Activated CD4-positive, alpha-beta T cell treated with anti-CD3 and anti-CD28 coated beads for 36 hours (primary cell): Measurements from ENCODE around the gene KCTD6. TPM values are rescaled to one million over a fixed set of nuclear protein-coding genes. Genes with fewer than 3 reads are reported as not detected.

ENCODE experiments used
- ATAC-seq: fragments of 200-7000 bp; cut with Tn5 transposase; one replicate; pipeline ENCODE4 v1.10.0; 2021; ENCODE audit warnings: mild to moderate bottlenecking, moderate library complexity
- CTCF ChIA-PET: fragments of 350-600 bp; sonication (Branson Sonifier 250); formaldehyde crosslinking; loops from one replicate; lab custom pipeline; 2021; ENCODE audit warnings: antibody characterized with exemption; lab: Charles Lee
- POLR2A ChIA-PET: fragments of 350-600 bp; sonication (Branson Sonifier 250); formaldehyde crosslinking; loops from one replicate; lab custom pipeline; 2021; ENCODE audit warnings: antibody characterized with exemption, inconsistent platforms; lab: Charles Lee
- DNase-seq: peaks from one replicate; pipeline ENCODE4 v3.0.0-alpha.2; 2020
- H3K27ac Mint-ChIP-seq: one replicate; pipeline ENCODE4 v1.8.0; 2021; ENCODE audit warnings: mixed read lengths
- H3K27me3 Mint-ChIP-seq: one replicate; pipeline ENCODE4 v1.8.0; 2021; ENCODE audit warnings: mixed read lengths
- H3K36me3 Mint-ChIP-seq: one replicate; pipeline ENCODE4 v1.8.0; 2021; ENCODE audit warnings: low read depth, mixed read lengths
- H3K4me1 Mint-ChIP-seq: one replicate; pipeline ENCODE4 v1.8.0; 2021; ENCODE audit warnings: mixed read lengths
- H3K4me3 Mint-ChIP-seq: one replicate; pipeline ENCODE4 v1.8.0; 2021; ENCODE audit warnings: mild to moderate bottlenecking, moderate library complexity, mixed read lengths
- H3K9me3 Mint-ChIP-seq: one replicate; pipeline ENCODE4 v1.8.0; 2021; ENCODE audit warnings: low read depth, mixed read lengths
- intact Hi-C, 2 experiments: fragments of 100-400 bp; cut with DNase I in 1 of 2; cut with micrococcal nuclease in 1 of 2; formaldehyde crosslinking; loops; one replicate each; pipeline versions ENCODE4 v1.14.2 to v1.15.1; 2022 to 2024; cut with DNase I, micrococcal nuclease
- total RNA-seq, 2 experiments: library from RNA; stranded (reverse); gene quantifications; one replicate each; pipeline ENCODE4 v1.2.3, GENCODE V29; 2021

The KCTD6 gene
- total RNA-seq, 2 experiments from 2014 or later = 7.1 to 7.9 TPM

DNA sequence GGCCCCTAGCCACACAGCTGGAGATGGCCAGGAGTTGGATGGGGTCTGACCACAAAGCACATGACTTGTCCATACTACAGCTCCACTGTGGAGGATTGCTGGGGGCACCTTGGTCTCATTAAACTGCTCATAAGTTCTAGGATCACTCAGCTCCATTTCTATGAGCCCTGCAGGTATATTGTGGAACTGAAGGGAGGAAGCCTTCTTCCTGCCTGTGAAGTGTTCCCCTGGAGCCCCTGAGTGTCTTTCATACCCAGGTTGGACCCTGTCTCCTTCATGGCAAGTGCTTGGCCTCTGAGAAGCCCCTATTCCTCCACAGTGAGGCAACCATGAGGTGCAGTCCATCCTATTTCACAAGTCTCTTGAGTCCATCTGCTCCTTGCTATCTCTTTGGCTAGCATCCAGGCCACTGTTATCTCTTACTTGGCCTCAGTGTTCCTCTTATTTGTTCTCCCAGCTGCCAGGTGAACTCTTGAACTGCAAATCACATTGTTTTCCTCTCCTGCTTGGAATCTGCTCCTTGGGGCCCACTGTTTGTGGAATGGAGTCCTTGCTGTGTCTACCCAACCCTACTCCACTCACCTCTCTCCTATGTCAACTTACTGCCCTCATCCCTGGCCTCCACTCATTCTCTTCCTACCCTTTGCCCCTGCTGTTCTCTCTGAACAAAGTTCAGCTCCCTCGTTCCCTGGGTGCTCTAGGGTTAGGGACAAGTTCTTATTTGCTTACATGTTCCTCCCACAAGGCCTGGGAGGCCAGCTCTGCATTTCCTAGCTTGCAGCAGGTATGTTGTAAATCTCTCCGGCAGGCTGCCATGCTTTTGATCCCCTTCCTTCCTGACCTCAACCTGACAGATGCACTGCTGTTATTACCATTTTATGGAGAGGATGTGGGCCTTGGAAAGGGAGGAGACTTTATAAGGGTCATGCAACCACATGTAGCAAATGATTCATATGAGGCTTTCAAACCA is 43.9 kb downstream of the KCTD6 start:
- Mint-ChIP-seq H3K4me1 (peaks cover 13% of the 10 kb centered on the region), H3K27ac (no peak overlapping the region), H3K27me3 (no peaks in the 10 kb centered on the region), H3K36me3 (no peaks in the 10 kb centered on the region), H3K9me3 (no peaks in the 10 kb centered on the region), H3K4me3 (no peak overlapping the region)
- DNase-seq = no peak
- ChIA-PET POLR2A (no interaction called here), CTCF (interaction anchor here (0.6 to 2.0 kb wide), 2 partner anchors 31 to 72 kb away, joined by 4 to 6 read pairs; no protein-coding TSS in a partner anchor)
- intact Hi-C loops = no loop called here
- ATAC-seq = no peak

- POLR2A ChIA-PET = no interaction called here
- Mint-ChIP-seq H3K36me3 (no peaks in the 10 kb centered on the region), H3K4me1 (peaks cover 13% of the 10 kb centered on the region), H3K9me3 (no peaks in the 10 kb centered on the region), H3K27ac (no peak within 1 kb of the TSS), H3K4me3 (no peak within 1 kb of the TSS), H3K27me3 (no peaks in the 10 kb centered on the region)
- ATAC-seq (no peak), DNase-seq (no peak)
- intact Hi-C loops = no loop called here
- CTCF ChIA-PET = interaction anchor here (0.6 to 1.7 kb wide), 3 partner anchors 33 to 73 kb away, joined by 4 to 5 read pairs (median 4); no protein-coding TSS in a partner anchor
Observed at GRCh38 chr3:58536501-58537411, 44.9 kb downstream of the KCTD6 start, which contains the start of gene ACOX2. Gene ACOX2, minus strand, starts transcription at chr3:58537190. Its CDS starts 2,084 bp downstream, at chr3:58535106.

DNA sequence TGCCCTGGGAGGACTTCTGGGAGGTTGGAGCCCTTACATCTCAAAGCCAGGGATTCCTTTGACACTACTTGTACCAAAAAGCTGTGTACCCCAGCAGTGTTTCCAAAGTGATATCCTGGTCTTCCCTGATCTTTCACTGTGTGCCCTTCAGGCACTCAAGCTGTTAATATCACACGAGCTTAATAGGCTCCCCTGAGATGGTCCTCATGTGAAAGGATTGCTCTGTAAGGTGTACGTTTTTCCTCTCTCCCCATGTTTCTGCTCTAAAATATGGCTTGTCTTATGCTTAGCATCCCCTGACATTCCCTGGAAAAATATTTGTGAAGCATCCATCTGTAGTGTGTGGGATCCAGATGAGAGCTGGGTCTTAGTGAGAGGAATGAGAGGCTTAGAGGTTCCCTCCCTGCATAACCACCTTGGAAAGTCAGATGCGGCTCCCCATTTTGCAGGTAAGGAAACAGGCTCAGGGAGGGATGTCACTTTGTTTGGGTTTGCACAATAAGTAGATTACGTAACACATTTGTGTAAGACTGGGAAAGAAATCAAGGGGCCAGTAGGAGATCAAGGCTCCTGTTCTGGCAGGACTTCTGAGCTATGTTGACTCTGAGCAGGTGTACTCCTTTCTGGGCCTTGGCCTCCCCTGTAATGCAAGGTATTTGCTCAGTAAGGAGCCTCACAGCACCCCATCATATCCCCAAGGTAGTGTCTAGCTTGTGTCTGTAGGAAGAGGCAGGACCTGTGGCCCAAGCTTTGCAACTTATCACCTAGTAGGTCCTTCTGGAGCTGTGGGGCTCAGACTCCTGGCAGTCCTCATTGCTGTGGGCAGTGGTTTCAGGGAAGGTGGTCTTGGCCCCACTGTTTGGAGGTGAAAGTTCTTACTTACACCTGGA is 45.8 kb downstream of the KCTD6 start:
- ChIA-PET CTCF (interaction anchor here (0.5 to 1.7 kb wide), 5 partner anchors 10 to 216 kb away, joined by 3 to 5 read pairs (median 3); no protein-coding TSS in a partner anchor), POLR2A (interaction anchor here (0.6 kb wide), 1 partner anchor 25 kb away, joined by 7 read pairs; no protein-coding TSS in a partner anchor)
- intact Hi-C loops = no loop called here
- DNase-seq = no peak
- Mint-ChIP-seq H3K36me3 (no peaks in the 10 kb centered on the region), H3K9me3 (no peaks in the 10 kb centered on the region), H3K27ac (no peak overlapping the region), H3K27me3 (no peaks in the 10 kb centered on the region), H3K4me3 (no peak overlapping the region), H3K4me1 (peaks cover 6% of the 10 kb centered on the region)
- ATAC-seq = no peak

- ATAC-seq = no peak
- no peaks in the 10 kb centered on the region for H3K27me3 Mint-ChIP-seq
- ChIA-PET POLR2A (interaction anchor here (1.1 kb wide), 1 partner anchor 14 kb away, joined by 3 read pairs; no protein-coding TSS in a partner anchor), CTCF (interaction anchor here (0.7 to 1.1 kb wide), 2 partner anchors 91 to 176 kb away, joined by 3 read pairs; no protein-coding TSS in a partner anchor)
- H3K4me1 Mint-ChIP-seq = no peaks in the 10 kb centered on the region
- H3K4me3 Mint-ChIP-seq = no peak overlapping the region
- intact Hi-C loops = no loop called here
- H3K9me3 Mint-ChIP-seq = no peaks in the 10 kb centered on the region
- no peak overlapping the region for H3K27ac Mint-ChIP-seq
- H3K36me3 Mint-ChIP-seq = no peaks in the 10 kb centered on the region
- no peak for DNase-seq
Observed at GRCh38 chr3:58539626-58540025, 47.7 kb downstream of the KCTD6 start.

GRCh38 chr3:58540176-58540858 is 48.4 kb downstream of the KCTD6 start:
- ChIA-PET CTCF (interaction anchor here (0.6 to 1.1 kb wide), 3 partner anchors 90 to 177 kb away, joined by 3 read pairs; no protein-coding TSS in a partner anchor), POLR2A (interaction anchor here (1.1 kb wide), 1 partner anchor 15 kb away, joined by 3 read pairs; no protein-coding TSS in a partner anchor)
- H3K27me3 Mint-ChIP-seq = no peaks in the 10 kb centered on the region
- H3K4me3 Mint-ChIP-seq = no peak overlapping the region
- DNase-seq (no peak), ATAC-seq (no peak)
- no peaks in the 10 kb centered on the region for H3K36me3 Mint-ChIP-seq
- H3K9me3 Mint-ChIP-seq = no peaks in the 10 kb centered on the region
- no peaks in the 10 kb centered on the region for H3K4me1 Mint-ChIP-seq
- no peak overlapping the region for H3K27ac Mint-ChIP-seq
- intact Hi-C loops = no loop called here

- Mint-ChIP-seq H3K9me3 (no peaks in the 10 kb centered on the region), H3K4me1 (no peaks in the 10 kb centered on the region), H3K36me3 (no peaks in the 10 kb centered on the region), H3K27ac (no peak overlapping the region), H3K4me3 (no peak overlapping the region), H3K27me3 (no peaks in the 10 kb centered on the region)
- DNase-seq (no peak), ATAC-seq (no peak)
- POLR2A ChIA-PET = no interaction called here
- intact Hi-C loops = no loop called here
- CTCF ChIA-PET = interaction anchor here (2.0 kb wide), 1 partner anchor 29 kb away, joined by 5 read pairs; no protein-coding TSS in a partner anchor
Observed at GRCh38 chr3:58544541-58544940, 52.6 kb downstream of the KCTD6 start.

DNA sequence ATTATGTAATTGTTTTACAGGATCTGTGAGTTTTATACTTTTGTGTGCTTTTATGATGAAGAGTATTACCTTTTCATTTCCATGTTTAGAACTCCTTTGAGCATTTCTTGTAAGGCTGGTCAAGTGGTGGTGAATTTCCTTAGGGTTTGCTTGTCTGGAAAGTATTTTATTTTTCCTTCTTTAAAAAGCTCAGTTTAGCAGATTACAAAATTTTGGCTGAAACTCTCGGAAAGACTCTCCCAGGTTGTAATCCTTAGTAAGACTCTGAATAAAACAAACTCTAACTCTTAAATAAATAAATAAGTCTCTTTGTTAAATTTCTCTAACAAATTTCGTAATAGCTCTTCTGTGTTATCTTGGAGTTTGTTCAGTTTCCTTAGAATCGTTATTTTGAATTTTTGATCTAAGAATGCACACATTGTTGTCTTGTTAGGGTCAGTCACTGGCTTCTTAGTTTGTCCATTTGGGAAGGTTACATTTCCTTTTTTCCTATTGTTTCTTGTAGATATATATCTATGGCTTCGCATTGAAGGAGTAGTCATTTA is 59.8 kb downstream of the KCTD6 start:
- no peak for DNase-seq
- H3K4me3 Mint-ChIP-seq = no peak overlapping the region

More for the DNA sequence above, 59.8 kb downstream of the KCTD6 start:
- Mint-ChIP-seq H3K36me3 (no peaks in the 10 kb centered on the region), H3K27ac (no peak overlapping the region), H3K27me3 (peaks cover 3% of the 10 kb centered on the region), H3K4me1 (no peaks in the 10 kb centered on the region), H3K9me3 (peaks cover 2% of the 10 kb centered on the region)
- ATAC-seq = no peak
- ChIA-PET CTCF (no interaction called here), POLR2A (no interaction called here)
- intact Hi-C loops = no loop called here

Other genes with a start within 250 kb of the KCTD6 start
- 10 to 100 TPM; 16.4 to 16.9 TPM for gene RPP14, start 185.9 kb upstream of the KCTD6 start, total RNA-seq
- gene HTD2, start 185.6 kb upstream of the KCTD6 start, total RNA-seq = 1 to 10 TPM; 2.3 to 7.9 TPM
- 10 to 100 TPM; 35.2 to 50.7 TPM for gene PXK, start 159.2 kb upstream of the KCTD6 start, total RNA-seq
- gene PDHB, start 58.3 kb upstream of the KCTD6 start, total RNA-seq = 10 to 100 TPM; 42.7 to 50.7 TPM
- not detected for gene ACOX2, start 45.1 kb downstream of the KCTD6 start, total RNA-seq
- not detected for gene FAM107A, start 85.3 kb downstream of the KCTD6 start, total RNA-seq
- not detected for gene FAM3D, start 174.7 kb downstream of the KCTD6 start, total RNA-seq